HCT116 (cell line): ENCODE results near the gene CGNL1.

ENCODE experiments used
- ATF3 ChIP-seq: IDR thresholded peaks from 2 replicates; pipeline ENCODE4 v1.6.1; 2012
- CTCF ChIP-seq, 3 experiments: fragments of 200-600 bp in 1 of 3; sonication (generic) in 1 of 3; IDR thresholded peaks in 2 of 3; conservative IDR thresholded peaks in 1 of 3; 2 replicates each; pipeline ENCODE4 v1.5.1; 2012 to 2017; ENCODE audit warnings: low read depth in 2 of 3, low read length in 2 of 3, antibody characterized with exemption in 1 of 3, borderline replicate concordance in 1 of 3, control low read depth in 1 of 3, mild to moderate bottlenecking in 1 of 3, mixed read lengths in 1 of 3, mixed run types in 1 of 3, moderate library complexity in 1 of 3; ENCODE audit not compliant: insufficient read depth in 1 of 3
- EZH2 ChIP-seq: fragments of 200-600 bp; sonication (generic); IDR thresholded peaks from 2 replicates; pipeline ENCODE4 v1.6.1; 2017; ENCODE audit warnings: antibody characterized with exemption, mixed run types
- JUND ChIP-seq: IDR thresholded peaks from 2 replicates; pipeline ENCODE4 v1.6.1; 2012
- MAX ChIP-seq: IDR thresholded peaks from 2 replicates; pipeline ENCODE4 v1.6.1; 2012
- POLR2A ChIP-seq: IDR thresholded peaks from 2 replicates; pipeline ENCODE4 v1.7.0; 2011; ENCODE audit warnings: borderline replicate concordance; ENCODE audit not compliant: insufficient read depth, insufficient read length; ENCODE audit errors: extremely low read depth
- POLR2AphosphoS5 ChIP-seq: IDR thresholded peaks from 2 replicates; pipeline ENCODE4 v1.6.1; 2011; ENCODE audit warnings: mild to moderate bottlenecking, low read depth, low read length, moderate library complexity
- RAD21 ChIP-seq: IDR thresholded peaks from 2 replicates; pipeline ENCODE4 v1.6.1; 2012; ENCODE audit warnings: low read depth, mild to moderate bottlenecking
- REST ChIP-seq: IDR thresholded peaks from 2 replicates; pipeline ENCODE4 v1.6.1; 2012; ENCODE audit warnings: low read depth
- SP1 ChIP-seq: IDR thresholded peaks from 2 replicates; pipeline ENCODE4 v1.6.1; 2012; ENCODE audit warnings: low read depth
- ZBTB33 ChIP-seq: IDR thresholded peaks from 2 replicates; pipeline ENCODE4 v1.6.1; 2011; ENCODE audit warnings: mild to moderate bottlenecking, low read length, moderate library complexity; ENCODE audit not compliant: insufficient replicate concordance; ENCODE audit errors: extremely low read depth
- ZFX ChIP-seq: fragments of 450-650 bp; IDR thresholded peaks from 2 replicates; pipeline ENCODE4 v1.6.1; 2017
- ZNF274 ChIP-seq: fragments of 200-500 bp; sonication (Bioruptor generic); IDR thresholded peaks from 2 replicates; pipeline ENCODE4 v1.6.1; 2014; ENCODE audit warnings: mild to moderate bottlenecking, low read depth, low read length, inconsistent platforms

- TF ChIP-seq CTCF (IDR thresholded peaks at IDR 0.05 in 2 of 3, conservative IDR thresholded peaks at IDR 0.05 in 1 of 3; ENCODE audit: borderline replicate concordance in 1 of 3, insufficient read depth in 1 of 3, low read depth in 2 of 3, low read length in 2 of 3) (no peak), JUND (no peak), EZH2 (no peak), POLR2A (no peak), ZNF274 (no peak), REST (no peak), RAD21 (no peak), POLR2AphosphoS5 (no peak), ZFX (no peak), MAX (no peak), ATF3 (no peak), SP1 (no peak), ZBTB33 (no peak)
Observed at GRCh38 chr15:57509965-57510364, 133.7 kb downstream of the CGNL1 start.
